ENCODE results near the gene EEF2.

DNA sequence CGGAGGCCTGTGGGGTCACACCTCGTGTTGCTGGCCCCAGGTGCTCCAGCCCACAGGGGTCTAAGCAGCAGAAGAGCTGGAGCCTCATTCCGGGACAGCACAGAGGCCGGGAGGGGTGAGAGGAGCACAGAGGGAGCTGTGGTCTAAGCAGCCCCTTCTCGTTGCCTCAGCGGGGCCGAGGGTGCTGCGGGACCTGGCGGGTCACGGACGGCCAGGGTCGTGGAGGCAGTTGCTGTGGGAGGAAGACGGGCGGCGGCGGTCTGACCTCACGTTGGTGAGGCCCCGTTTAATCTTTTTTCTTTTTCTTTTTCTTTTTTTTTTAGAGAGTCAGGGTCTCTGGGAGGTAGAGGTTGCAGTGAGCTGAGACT, 44.0 kb upstream of the EEF2 start:
- TF ChIP-seq, protein P1, sequence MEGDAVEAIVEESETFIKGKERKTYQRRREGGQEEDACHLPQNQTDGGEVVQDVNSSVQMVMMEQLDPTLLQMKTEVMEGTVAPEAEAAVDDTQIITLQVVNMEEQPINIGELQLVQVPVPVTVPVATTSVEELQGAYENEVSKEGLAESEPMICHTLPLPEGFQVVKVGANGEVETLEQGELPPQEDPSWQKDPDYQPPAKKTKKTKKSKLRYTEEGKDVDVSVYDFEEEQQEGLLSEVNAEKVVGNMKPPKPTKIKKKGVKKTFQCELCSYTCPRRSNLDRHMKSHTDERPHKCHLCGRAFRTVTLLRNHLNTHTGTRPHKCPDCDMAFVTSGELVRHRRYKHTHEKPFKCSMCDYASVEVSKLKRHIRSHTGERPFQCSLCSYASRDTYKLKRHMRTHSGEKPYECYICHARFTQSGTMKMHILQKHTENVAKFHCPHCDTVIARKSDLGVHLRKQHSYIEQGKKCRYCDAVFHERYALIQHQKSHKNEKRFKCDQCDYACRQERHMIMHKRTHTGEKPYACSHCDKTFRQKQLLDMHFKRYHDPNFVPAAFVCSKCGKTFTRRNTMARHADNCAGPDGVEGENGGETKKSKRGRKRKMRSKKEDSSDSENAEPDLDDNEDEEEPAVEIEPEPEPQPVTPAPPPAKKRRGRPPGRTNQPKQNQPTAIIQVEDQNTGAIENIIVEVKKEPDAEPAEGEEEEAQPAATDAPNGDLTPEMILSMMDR (IDR thresholded peaks at IDR 0.05), result no peak
- no peak for TF ChIP-seq POLR2A (IDR thresholded peaks at IDR 0.05)
